22Rv1 (cell line): Measurements from ENCODE around the gene PIGQ.

Experiments
- H3K27ac ChIP-seq: fragments of 450-650 bp; 2 replicates; pipeline ENCODE4 v1.5.1; 2017
- ZFX ChIP-seq: fragments of 450-650 bp; IDR thresholded peaks from 2 replicates; pipeline ENCODE4 v1.6.1; 2017; ENCODE audit warnings: antibody characterized with exemption, borderline replicate concordance
- TF ChIP-seq, protein P1 (sequence below): fragments of 450-650 bp; IDR thresholded peaks from 2 replicates; pipeline ENCODE4 v1.5.1; 2017; ENCODE audit warnings: mild to moderate bottlenecking

Gene PIGQ

DNA sequence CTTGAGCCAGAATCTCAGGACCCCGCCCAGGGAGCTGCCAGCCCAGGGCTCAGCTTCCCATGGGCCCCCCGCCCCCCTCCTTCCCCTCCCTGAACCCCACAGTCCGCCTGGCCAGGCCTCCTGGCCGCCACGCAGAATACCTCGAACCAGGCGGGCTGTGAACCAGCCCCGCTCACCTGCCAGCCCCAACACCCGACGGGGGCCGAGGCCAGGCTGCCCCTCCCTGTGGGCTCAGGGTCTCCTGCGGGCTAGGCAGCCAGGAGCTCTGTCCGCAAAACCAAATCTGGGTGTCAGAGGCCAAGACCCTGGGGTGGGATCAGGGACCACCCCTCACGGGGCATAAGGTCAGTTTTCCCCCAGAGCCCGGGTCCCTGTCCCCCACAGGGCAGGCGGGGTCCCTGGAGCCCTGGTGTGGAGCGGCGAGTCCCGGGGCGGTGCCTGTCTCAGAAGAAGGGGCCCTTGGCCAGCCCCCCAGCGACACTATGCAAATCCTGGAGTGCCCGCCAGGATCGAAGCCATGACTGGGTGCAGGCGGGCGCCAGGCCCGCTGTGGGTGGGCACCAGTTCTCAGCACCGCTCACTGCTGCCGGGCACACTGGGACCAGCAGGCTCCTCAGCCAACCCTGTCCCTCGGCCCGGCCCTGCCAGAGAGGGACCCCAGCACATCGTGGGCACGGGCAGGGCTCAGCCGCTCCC is 16.0 kb upstream of the PIGQ start:
- H3K27ac ChIP-seq = no peak overlapping the region
- TF ChIP-seq ZFX = no peak
- TF ChIP-seq, protein P1, sequence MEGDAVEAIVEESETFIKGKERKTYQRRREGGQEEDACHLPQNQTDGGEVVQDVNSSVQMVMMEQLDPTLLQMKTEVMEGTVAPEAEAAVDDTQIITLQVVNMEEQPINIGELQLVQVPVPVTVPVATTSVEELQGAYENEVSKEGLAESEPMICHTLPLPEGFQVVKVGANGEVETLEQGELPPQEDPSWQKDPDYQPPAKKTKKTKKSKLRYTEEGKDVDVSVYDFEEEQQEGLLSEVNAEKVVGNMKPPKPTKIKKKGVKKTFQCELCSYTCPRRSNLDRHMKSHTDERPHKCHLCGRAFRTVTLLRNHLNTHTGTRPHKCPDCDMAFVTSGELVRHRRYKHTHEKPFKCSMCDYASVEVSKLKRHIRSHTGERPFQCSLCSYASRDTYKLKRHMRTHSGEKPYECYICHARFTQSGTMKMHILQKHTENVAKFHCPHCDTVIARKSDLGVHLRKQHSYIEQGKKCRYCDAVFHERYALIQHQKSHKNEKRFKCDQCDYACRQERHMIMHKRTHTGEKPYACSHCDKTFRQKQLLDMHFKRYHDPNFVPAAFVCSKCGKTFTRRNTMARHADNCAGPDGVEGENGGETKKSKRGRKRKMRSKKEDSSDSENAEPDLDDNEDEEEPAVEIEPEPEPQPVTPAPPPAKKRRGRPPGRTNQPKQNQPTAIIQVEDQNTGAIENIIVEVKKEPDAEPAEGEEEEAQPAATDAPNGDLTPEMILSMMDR = no peak

DNA sequence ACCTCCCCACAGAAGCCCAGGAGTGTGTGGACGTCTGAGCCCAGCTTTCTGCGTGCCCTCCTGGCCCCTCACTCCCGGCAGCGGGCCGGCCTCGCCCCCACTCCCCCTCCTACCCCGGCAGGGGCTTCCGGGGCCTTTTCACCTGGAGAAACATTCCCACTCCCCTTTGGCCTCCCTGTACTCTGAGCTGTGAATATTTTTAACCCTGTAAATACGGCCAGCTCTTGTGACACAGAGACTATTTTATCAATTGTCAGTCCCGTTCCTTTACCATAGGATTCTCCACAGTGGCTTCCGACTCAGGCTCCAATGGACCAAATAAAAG is 15.5 kb upstream of the PIGQ start:
- TF ChIP-seq ZFX = no peak
- TF ChIP-seq, protein P1 = no peak
- H3K27ac ChIP-seq = no peak overlapping the region

DNA sequence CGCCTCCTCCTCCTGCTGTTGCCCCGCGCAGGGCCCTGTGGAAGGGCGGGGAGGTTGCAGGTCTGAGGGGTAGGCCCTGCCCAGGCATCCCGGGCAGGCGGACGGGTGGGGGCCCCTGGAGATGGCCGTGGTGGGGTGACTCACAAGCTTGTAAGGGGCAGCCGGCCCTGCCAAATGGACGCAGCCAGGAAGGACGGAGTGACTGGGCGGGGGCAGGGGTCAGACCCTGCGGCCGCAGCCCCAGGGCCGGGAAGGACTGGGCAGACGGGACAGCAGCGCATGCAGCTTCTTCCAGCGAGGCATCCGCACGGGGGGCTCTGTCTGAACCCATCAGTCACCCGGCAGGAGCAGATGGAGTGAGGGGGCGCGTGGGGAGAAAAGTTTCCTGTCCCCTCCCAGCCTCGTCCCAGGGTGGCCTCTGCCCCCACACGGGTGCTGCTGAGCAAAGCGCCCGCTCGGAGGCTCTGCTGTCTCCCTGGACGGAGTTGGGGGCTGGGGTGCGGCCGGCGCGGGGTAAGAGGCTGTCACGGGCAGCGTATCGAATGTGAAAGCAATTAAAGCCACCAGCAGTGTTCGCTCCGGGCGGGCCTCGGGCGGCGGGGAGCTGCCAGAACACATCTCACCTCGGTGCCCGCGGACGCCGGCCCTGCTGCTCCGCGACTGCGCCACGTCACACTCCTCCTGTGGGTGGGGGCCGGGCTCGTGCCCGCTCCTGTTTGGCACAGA is 15.0 kb upstream of the PIGQ start:
- H3K27ac ChIP-seq = no peak overlapping the region
- TF ChIP-seq, protein P1 = no peak
- no peak for TF ChIP-seq ZFX

DNA sequence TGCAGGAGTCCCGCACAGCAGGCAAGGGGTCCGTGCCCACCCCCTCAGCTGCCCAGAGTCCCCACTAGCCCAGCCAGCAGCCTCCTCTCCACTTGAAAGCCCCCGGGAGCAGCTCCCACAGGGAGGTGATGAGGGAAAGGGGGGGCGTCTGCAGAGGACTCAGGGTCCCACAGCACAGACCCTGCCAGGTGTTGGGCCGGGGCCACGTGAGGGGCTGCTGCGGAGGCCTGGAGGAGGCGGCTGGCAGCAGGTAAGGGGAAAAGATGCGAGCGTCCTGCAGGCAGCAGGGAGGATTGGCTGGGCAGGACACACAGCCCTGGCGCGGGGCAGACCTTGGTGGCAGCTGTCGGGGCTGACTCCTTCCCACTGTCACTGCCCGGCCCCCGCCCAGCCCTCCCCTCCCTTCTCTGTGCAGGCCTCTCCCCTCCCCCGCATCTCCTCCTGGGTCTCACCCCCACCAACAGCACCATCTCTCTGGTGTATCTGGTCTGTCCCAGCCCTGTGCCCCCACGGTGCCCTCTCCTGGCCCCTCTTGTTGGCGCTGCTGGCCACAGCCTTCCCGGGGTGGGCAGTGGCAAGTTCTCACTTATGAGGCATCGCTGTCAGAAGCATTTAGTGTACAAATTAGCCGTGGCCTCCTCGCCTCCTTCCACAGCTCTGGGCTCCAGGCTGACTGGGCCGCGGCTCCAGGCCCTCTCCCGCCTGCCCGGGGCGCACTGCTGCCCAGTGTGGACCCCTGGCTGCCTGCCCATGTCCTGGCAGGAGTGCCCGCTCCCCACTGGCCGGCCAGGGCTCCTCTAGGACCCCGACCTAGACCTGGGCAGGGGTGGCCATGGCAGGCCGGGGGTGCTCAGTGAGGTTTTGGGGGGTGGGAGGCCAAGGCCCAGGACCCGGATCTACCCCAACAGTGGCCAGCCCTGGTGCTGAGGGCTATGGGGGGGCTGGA is 14.0 kb upstream of the PIGQ start:
- no peak overlapping the region for H3K27ac ChIP-seq

DNA sequence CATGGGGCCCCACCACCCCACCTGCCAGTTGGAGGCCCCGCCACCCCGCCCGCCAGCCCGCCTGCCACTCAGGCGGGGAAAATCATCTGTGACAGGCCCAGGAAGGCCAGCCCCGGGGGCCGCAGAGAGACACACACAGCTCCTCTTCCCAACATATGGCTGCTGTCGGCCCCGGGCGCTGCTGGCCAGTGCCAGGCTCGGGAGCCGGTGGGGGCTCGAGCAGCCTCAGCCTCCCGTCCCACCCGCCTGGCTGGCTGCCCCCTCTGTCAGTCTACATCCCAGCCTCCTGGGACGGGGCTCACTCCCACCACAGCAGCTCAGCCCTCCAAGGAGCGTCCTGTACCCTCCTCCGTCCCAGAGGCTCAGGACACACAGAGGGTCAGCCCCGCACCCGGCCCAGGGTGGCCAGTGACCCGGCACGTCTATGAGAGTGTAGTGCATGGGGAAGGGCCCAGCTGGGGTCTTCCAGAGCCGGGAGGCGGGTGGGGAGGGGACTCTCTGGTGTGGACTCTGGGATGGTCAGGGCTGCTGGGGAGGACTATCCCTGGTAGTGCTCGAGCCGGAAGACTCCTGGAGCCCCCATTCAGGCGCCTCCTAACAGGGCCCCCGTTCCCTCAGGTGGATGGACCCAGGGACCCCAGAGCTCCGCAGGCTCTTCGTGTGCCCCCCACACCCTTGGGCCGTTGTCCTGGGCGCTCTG is 13.1 kb upstream of the PIGQ start:
- TF ChIP-seq, protein P1 = no peak
- no peak for TF ChIP-seq ZFX
- H3K27ac ChIP-seq = no peak overlapping the region

More for the DNA sequence above, 14.0 kb upstream of the PIGQ start:
- no peak for TF ChIP-seq ZFX
- TF ChIP-seq, protein P1 = no peak

DNA sequence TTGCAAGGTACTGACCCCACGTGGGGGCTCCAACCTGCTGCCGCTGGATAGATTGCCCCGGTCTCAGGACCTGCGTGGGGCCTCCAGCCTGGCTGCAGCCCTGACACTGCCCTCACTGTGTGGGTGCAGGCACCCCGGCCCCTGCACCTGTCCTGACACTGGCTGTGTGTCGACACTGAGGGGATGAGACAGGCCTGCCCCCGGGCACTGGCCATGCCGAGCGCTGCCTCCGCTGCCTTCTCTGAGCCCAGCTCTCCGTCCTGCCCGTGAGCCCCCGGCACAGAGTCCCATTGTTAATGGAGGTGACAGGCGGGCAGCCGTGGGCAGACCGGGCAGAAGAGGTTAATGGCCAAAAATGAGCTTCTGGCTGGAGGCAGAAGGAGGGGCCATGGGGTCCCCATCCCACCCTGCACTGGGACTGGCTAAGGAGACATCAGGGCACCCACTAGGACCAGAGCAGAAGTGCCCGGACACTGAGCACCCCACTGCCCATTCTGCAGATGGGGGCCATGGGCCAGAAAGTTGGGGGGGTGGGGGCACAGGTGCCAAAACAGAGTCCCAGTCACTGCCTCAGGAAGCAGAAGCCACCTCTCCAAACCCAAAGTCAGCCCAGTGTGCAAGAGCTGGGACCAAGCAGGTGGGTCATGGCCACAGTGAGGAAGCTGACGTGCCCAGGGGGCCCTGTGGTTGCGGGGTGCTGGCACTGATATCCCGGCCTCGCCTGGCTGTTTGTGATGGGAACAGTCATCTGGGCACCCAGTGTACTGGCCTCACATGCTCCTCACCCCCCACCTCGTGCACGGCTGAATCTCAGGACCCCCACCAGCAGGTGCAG is 12.1 kb upstream of the PIGQ start:
- no peak overlapping the region for H3K27ac ChIP-seq
- TF ChIP-seq ZFX = no peak
- TF ChIP-seq, protein P1 = no peak
